Astrocyte (in vitro differentiated cells and primary cell): Measurements from ENCODE around the gene TNNI3. TPM values are rescaled to one million over a fixed set of nuclear protein-coding genes. Genes with fewer than 3 reads are reported as not detected.

Experiments used
- DNase-seq: peaks from one replicate; pipeline ENCODE4 v3.0.0-alpha.2; 2010; ENCODE audit warnings: low read depth
- FAIRE-seq: peaks from 2 replicates; lab custom pipeline; 2011; peaks lifted over from hg19 to GRCh38; lab: Jason Lieb, UNC
- H2AFZ ChIP-seq: 2 replicates; pipeline ENCODE4 v1.6.0; 2012; ENCODE audit warnings: low read depth, low read length, inconsistent platforms
- H3K27ac ChIP-seq: 2 replicates; pipeline ENCODE4 v1.5.1; 2011; ENCODE audit warnings: low read depth, low read length, inconsistent platforms
- H3K27me3 ChIP-seq: 2 replicates; pipeline ENCODE4 v1.6.0; 2011; ENCODE audit warnings: low read length, inconsistent platforms; ENCODE audit not compliant: insufficient read depth
- H3K36me3 ChIP-seq: 2 replicates; pipeline ENCODE4 v1.5.1; 2011; ENCODE audit warnings: low read length, inconsistent platforms; ENCODE audit not compliant: insufficient read depth
- H3K4me1 ChIP-seq: 2 replicates; pipeline ENCODE4 v1.5.1; 2011; ENCODE audit warnings: low read length, inconsistent platforms; ENCODE audit not compliant: insufficient read depth
- H3K4me2 ChIP-seq: 2 replicates; pipeline ENCODE4 v1.6.0; 2012; ENCODE audit warnings: low read length, inconsistent platforms
- H3K4me3 ChIP-seq: 2 replicates; pipeline ENCODE4 v1.5.1; 2011; ENCODE audit warnings: low read depth, mild to moderate bottlenecking, low read length, inconsistent platforms; ENCODE audit not compliant: insufficient read depth
- H3K79me2 ChIP-seq: 2 replicates; pipeline ENCODE4 v1.6.0; 2012; ENCODE audit warnings: mild to moderate bottlenecking, low read length, inconsistent platforms; ENCODE audit not compliant: insufficient read depth
- H3K9ac ChIP-seq: 2 replicates; pipeline ENCODE4 v1.6.0; 2012; ENCODE audit warnings: mild to moderate bottlenecking, low read length, inconsistent platforms
- H3K9me3 ChIP-seq: 2 replicates; pipeline ENCODE4 v1.5.1; 2012; ENCODE audit warnings: low read depth, mild to moderate bottlenecking, low read length, inconsistent platforms; ENCODE audit not compliant: insufficient read depth
- H4K20me1 ChIP-seq: 2 replicates; pipeline ENCODE4 v1.6.0; 2012; ENCODE audit warnings: low read length, inconsistent platforms; ENCODE audit not compliant: insufficient read depth
- H3K27ac Mint-ChIP-seq: one replicate; pipeline ENCODE4 v1.8.0; 2021; ENCODE audit warnings: mild to moderate bottlenecking, mixed read lengths; ENCODE audit not compliant: unreplicated experiment
- H3K27me3 Mint-ChIP-seq: one replicate; pipeline ENCODE4 v1.8.0; 2021; ENCODE audit warnings: low read depth, mixed read lengths; ENCODE audit not compliant: unreplicated experiment
- H3K36me3 Mint-ChIP-seq: one replicate; pipeline ENCODE4 v1.8.0; 2021; ENCODE audit warnings: low read depth, mixed read lengths; ENCODE audit not compliant: unreplicated experiment
- H3K4me1 Mint-ChIP-seq: one replicate; pipeline ENCODE4 v1.8.0; 2021; ENCODE audit warnings: low read depth, mixed read lengths; ENCODE audit not compliant: unreplicated experiment
- H3K4me3 Mint-ChIP-seq: one replicate; pipeline ENCODE4 v1.8.0; 2021; ENCODE audit warnings: mild to moderate bottlenecking, moderate library complexity, mixed read lengths; ENCODE audit not compliant: unreplicated experiment
- H3K9me3 Mint-ChIP-seq: one replicate; pipeline ENCODE4 v1.8.0; 2021; ENCODE audit warnings: mild to moderate bottlenecking, mixed read lengths; ENCODE audit not compliant: unreplicated experiment
- EZH2 ChIP-seq: IDR thresholded peaks from 2 replicates; pipeline ENCODE4 v1.6.1; 2012; ENCODE audit warnings: mild to moderate bottlenecking, low read length, inconsistent platforms; ENCODE audit not compliant: insufficient read depth
- microRNA-seq: library from miRNA; unstranded; fragments of <30 nt; microRNA quantifications from one replicate; pipeline ENCODE4 v1.2.0, GENCODE V29; 2020
- total RNA-seq: library from RNA; stranded (reverse); gene quantifications from 2 replicates; pipeline ENCODE4 v1.2.1, GENCODE V29; 2021
- TF ChIP-seq, protein P1 (sequence below): IDR thresholded peaks from 2 replicates; pipeline ENCODE4 v1.5.1; 2011; ENCODE audit warnings: low read depth, mild to moderate bottlenecking, inconsistent platforms, low read length, moderate library complexity; ENCODE audit not compliant: insufficient read depth

The TNNI3 gene
- total RNA-seq, 1 donor from 2014 or later = not detected

DNA sequence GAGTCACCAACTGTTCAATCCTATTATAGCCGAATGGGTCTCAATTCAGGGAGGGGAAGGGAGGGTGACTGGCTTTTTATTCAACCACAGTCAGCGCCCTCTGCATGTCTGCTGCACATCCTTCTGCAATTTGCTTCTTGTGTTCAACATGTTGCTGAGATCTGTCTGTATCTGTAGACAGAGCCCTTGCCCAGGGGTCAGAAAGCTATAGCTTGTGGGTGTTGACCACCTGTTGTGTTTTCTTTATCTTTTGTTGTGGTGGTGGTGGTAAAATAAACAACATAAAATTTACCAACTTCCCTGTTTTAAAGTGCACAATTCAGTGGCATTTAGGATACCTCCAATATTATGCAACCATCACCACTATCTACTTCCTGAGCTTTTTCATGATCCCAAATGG lies 52.3 kb downstream of the TNNI3 start:
- H4K20me1 ChIP-seq = peaks cover 52% of the 10 kb centered on the region
- H3K79me2 ChIP-seq = peaks cover 38% of the 10 kb centered on the region

DNA sequence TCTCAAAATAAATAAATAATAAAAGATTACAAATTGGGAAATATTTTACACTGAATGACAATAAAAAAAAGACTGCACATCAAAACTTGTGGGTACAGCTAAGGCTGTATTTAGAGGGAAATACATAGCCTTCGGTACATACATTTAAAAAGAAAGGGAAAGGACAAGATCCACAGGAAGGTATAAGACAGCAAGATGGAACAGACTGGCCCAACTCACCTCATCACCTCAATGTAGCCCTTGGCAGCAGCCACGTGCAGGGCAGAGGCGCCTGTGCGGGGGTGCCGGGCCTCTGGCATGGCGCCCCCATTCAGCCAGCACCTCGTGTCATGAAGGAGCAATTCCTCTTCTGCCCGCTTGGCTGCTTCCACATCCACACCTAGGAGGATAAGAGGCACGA lies 54.3 kb downstream of the TNNI3 start:
- no peak overlapping the region for H3K4me3 Mint-ChIP-seq
- Histone ChIP-seq H3K36me3 (peaks cover 10% of the 10 kb centered on the region), H3K4me3 (no peak overlapping the region), H3K4me1 (no peaks in the 10 kb centered on the region), H3K9ac (no peak overlapping the region), H4K20me1 (peaks cover 54% of the 10 kb centered on the region), H3K4me2 (no peak overlapping the region), H3K9me3 (peaks cover 4% of the 10 kb centered on the region), H3K79me2 (peaks cover 23% of the 10 kb centered on the region), H3K27ac (no peak overlapping the region), H3K27me3 (no peaks in the 10 kb centered on the region), H2AFZ (no peak overlapping the region)
- peaks cover 2% of the 10 kb centered on the region for H3K9me3 Mint-ChIP-seq
- DNase-seq (no peak), FAIRE-seq (no peak)
- no peak overlapping the region for H3K27ac Mint-ChIP-seq
- peaks cover 21% of the 10 kb centered on the region for H3K36me3 Mint-ChIP-seq
- H3K27me3 Mint-ChIP-seq = no peaks in the 10 kb centered on the region
- TF ChIP-seq EZH2 = no peak
- TF ChIP-seq, protein P1, sequence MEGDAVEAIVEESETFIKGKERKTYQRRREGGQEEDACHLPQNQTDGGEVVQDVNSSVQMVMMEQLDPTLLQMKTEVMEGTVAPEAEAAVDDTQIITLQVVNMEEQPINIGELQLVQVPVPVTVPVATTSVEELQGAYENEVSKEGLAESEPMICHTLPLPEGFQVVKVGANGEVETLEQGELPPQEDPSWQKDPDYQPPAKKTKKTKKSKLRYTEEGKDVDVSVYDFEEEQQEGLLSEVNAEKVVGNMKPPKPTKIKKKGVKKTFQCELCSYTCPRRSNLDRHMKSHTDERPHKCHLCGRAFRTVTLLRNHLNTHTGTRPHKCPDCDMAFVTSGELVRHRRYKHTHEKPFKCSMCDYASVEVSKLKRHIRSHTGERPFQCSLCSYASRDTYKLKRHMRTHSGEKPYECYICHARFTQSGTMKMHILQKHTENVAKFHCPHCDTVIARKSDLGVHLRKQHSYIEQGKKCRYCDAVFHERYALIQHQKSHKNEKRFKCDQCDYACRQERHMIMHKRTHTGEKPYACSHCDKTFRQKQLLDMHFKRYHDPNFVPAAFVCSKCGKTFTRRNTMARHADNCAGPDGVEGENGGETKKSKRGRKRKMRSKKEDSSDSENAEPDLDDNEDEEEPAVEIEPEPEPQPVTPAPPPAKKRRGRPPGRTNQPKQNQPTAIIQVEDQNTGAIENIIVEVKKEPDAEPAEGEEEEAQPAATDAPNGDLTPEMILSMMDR = no peak
- H3K4me1 Mint-ChIP-seq = no peaks in the 10 kb centered on the region

More for the DNA sequence above, 52.3 kb downstream of the TNNI3 start:
- Mint-ChIP-seq H3K27ac (no peak overlapping the region), H3K4me1 (no peaks in the 10 kb centered on the region), H3K36me3 (peaks cover 18% of the 10 kb centered on the region), H3K9me3 (peaks cover 2% of the 10 kb centered on the region), H3K27me3 (no peaks in the 10 kb centered on the region), H3K4me3 (no peak overlapping the region)
- TF ChIP-seq, protein P1 = no peak
- no peak for TF ChIP-seq EZH2
- Histone ChIP-seq H3K27ac (no peak overlapping the region), H3K36me3 (peaks cover 10% of the 10 kb centered on the region), H3K27me3 (no peaks in the 10 kb centered on the region), H3K4me1 (no peaks in the 10 kb centered on the region), H3K4me2 (no peak overlapping the region), H2AFZ (no peak overlapping the region), H3K9me3 (peaks cover 4% of the 10 kb centered on the region), H3K9ac (no peak overlapping the region), H3K4me3 (no peak overlapping the region)
- DNase-seq = no peak
- FAIRE-seq = no peak

Small RNAs within 50 kb of the gene (microRNA-seq; reads per million reads assigned to microRNA genes)
- gene MIR7975 = not detected

Other genes starting within 250 kb of the TNNI3 start
- not detected in 2 replicates for gene NLRP7, start 210.2 kb downstream of the TNNI3 start, total RNA-seq
- gene NLRP2, start 191.4 kb downstream of the TNNI3 start, total RNA-seq = 0.27 TPM in 1 of 2 replicates, not detected in the other
- gene GP6, start 119.5 kb downstream of the TNNI3 start, total RNA-seq = 0.36 and 0.48 TPM in 2 replicates
- gene RDH13, start 94.6 kb downstream of the TNNI3 start, total RNA-seq = 18.8 and 22.6 TPM in 2 replicates
- gene EPS8L1, start 81.9 kb downstream of the TNNI3 start, total RNA-seq = 7.6 and 9.2 TPM in 2 replicates
- 79.7 and 86.2 TPM in 2 replicates for gene PPP1R12C, start 40.1 kb downstream of the TNNI3 start, total RNA-seq
- gene TNNT1, start 8.5 kb downstream of the TNNI3 start, total RNA-seq = 7.1 and 8.3 TPM in 2 replicates
- gene DNAAF3, start 8.9 kb upstream of the TNNI3 start, total RNA-seq = 1.3 and 1.8 TPM in 2 replicates
- gene SYT5, start 22.6 kb upstream of the TNNI3 start, total RNA-seq = 1.1 and 1.9 TPM in 2 replicates
- 0.99 and 1.0 TPM in 2 replicates for gene PTPRH, start 51.8 kb upstream of the TNNI3 start, total RNA-seq
- 2.7 and 3.9 TPM in 2 replicates for gene TMEM86B, start 71.0 kb upstream of the TNNI3 start, total RNA-seq
- gene PPP6R1, start 101.3 kb upstream of the TNNI3 start, total RNA-seq = 73.8 and 75.2 TPM in 2 replicates
- 34.8 and 39.8 TPM in 2 replicates for gene HSPBP1, start 122.4 kb upstream of the TNNI3 start, total RNA-seq
- 17.6 and 18.8 TPM in 2 replicates for gene BRSK1, start 126.3 kb upstream of the TNNI3 start, total RNA-seq
- not detected in 2 replicates for gene TMEM150B, start 167.6 kb upstream of the TNNI3 start, total RNA-seq
- 14.6 and 16.0 TPM in 2 replicates for gene KMT5C, start 182.1 kb upstream of the TNNI3 start, total RNA-seq
- 0.50 TPM in 2 replicates for gene COX6B2, start 197.0 kb upstream of the TNNI3 start, total RNA-seq
- gene GARIN5B, start 205.5 kb upstream of the TNNI3 start, total RNA-seq = 0.10 and 0.20 TPM in 2 replicates
- 183 and 202 TPM in 2 replicates for gene IL11, start 212.7 kb upstream of the TNNI3 start, total RNA-seq
- 2.5 TPM in 2 replicates for gene TMEM190, start 219.1 kb upstream of the TNNI3 start, total RNA-seq
- gene TMEM238, start 226.6 kb upstream of the TNNI3 start, total RNA-seq = 1.4 and 2.1 TPM in 2 replicates
- 2,006 and 2,072 TPM in 2 replicates for gene RPL28, start 228.2 kb upstream of the TNNI3 start, total RNA-seq